HCT116 (cell line): ENCODE measurements around the gene HCRT. TPM values are rescaled to one million over a fixed set of nuclear protein-coding genes. Genes with fewer than 3 reads are reported as not detected.
"Not testable (repeated sequence)": the region's sequence is repeated elsewhere in the genome, so short reads cannot be mapped to it uniquely, and the experiment has no call there.

Experiments used
- ATAC-seq: fragments of 200-7000 bp; cut with Tn5 transposase; 2 replicates; pipeline ENCODE4 v1.9.1; 2020; ENCODE audit warnings: mild to moderate bottlenecking, moderate library complexity
- BruUV-seq: library from RNA; stranded (reverse); fragments of 400-500 nt; replicated peaks from 2 replicates; lab custom pipeline; 2021; lab: Mats Ljungman, UMichigan
- CTCF ChIA-PET: fragments of 300-600 bp; sonication (Branson Sonifier 250); formaldehyde crosslinking; loops from one replicate; lab custom pipeline; 2021; ENCODE audit warnings: antibody characterized with exemption; lab: Charles Lee
- POLR2A ChIA-PET: fragments of 300-600, 350-600 bp; sonication (Branson Sonifier 250); formaldehyde crosslinking; loops from one replicate; lab custom pipeline; 2021; ENCODE audit warnings: antibody characterized with exemption; lab: Charles Lee
- RAD21 ChIA-PET, 2 experiments: fragments of 300-600 bp; sonication (Branson Sonifier 250); formaldehyde crosslinking; loops; one replicate each; lab custom pipeline; 2023; ENCODE audit warnings: low total read pairs in 2 of 2; ENCODE audit not compliant: uncharacterized antibody in 2 of 2, unreplicated experiment in 2 of 2, low non-redundant PET in 1 of 2; lab: Charles Lee
- DNase-seq: peaks from one replicate; pipeline ENCODE4 v3.0.0-alpha.2; 2010; ENCODE audit warnings: low read depth, low spot score
- H2AFZ ChIP-seq: fragments of 200-600 bp; shearing (Covaris generic), sonication (generic); 2 replicates; pipeline ENCODE4 v1.6.1; 2017; ENCODE audit warnings: low read depth, mixed run types, mixed read lengths, antibody characterized with exemption, low read length; ENCODE audit not compliant: poor library complexity, severe bottlenecking
- H3K27ac ChIP-seq: 2 replicates; pipeline ENCODE4 v1.5.1; 2012; ENCODE audit warnings: low read depth, low read length
- H3K27me3 ChIP-seq: fragments of 200-600 bp; sonication (generic); 2 replicates; pipeline ENCODE4 v1.6.1; 2016; ENCODE audit warnings: mixed run types, low read length, mixed read lengths; ENCODE audit not compliant: insufficient read depth
- H3K36me3 ChIP-seq, 2 experiments: fragments of 200-500 bp in 1 of 2; fragments of 200-600 bp in 1 of 2; sonication (Bioruptor generic) in 1 of 2; sonication (generic) in 1 of 2; 2 replicates each; pipeline versions ENCODE4 v1.5.1 to v1.6.1; 2014 to 2016; ENCODE audit warnings: low read length in 2 of 2, inconsistent platforms in 1 of 2, mixed read lengths in 1 of 2, mixed run types in 1 of 2; ENCODE audit not compliant: insufficient read depth in 2 of 2, control insufficient read depth in 1 of 2
- H3K4me1 ChIP-seq, 2 experiments: fragments of 200-600 bp in 1 of 2; sonication (generic) in 1 of 2; 2 replicates each; pipeline versions ENCODE4 v1.5.1 to v1.6.1; 2012 to 2017; ENCODE audit warnings: low read length in 2 of 2, inconsistent platforms in 1 of 2, mild to moderate bottlenecking in 1 of 2, mixed read lengths in 1 of 2, mixed run types in 1 of 2, moderate library complexity in 1 of 2; ENCODE audit not compliant: insufficient read depth in 2 of 2, control insufficient read depth in 1 of 2
- H3K4me2 ChIP-seq: fragments of 200-600 bp; sonication (generic); 2 replicates; pipeline ENCODE4 v1.6.1; 2017; ENCODE audit warnings: mixed run types, low read length, mixed read lengths
- H3K4me3 ChIP-seq, 2 experiments: fragments of 200-600 bp in 1 of 2; sonication (generic) in 1 of 2; replicated peaks in 1 of 2; 2 replicates each; pipeline ENCODE4 v1.5.1; 2011 to 2016; ENCODE audit warnings: low read length in 2 of 2, control low read depth in 1 of 2, low read depth in 1 of 2, mild to moderate bottlenecking in 1 of 2, mixed read lengths in 1 of 2, mixed run types in 1 of 2
- H3K79me2 ChIP-seq: fragments of 200-600 bp; sonication (generic); 2 replicates; pipeline ENCODE4 v1.6.1; 2017; ENCODE audit warnings: mild to moderate bottlenecking, mixed run types, low read length, moderate library complexity, mixed read lengths; ENCODE audit not compliant: insufficient read depth
- H3K9ac ChIP-seq: fragments of 200-600 bp; sonication (generic); 2 replicates; pipeline ENCODE4 v1.6.1; 2016; ENCODE audit warnings: low read length, mixed read lengths
- H3K9me2 ChIP-seq: fragments of 200-600 bp; sonication (generic), shearing (Covaris generic); 2 replicates; pipeline ENCODE4 v1.6.1; 2017; ENCODE audit warnings: mixed run types, mild to moderate bottlenecking, moderate library complexity; ENCODE audit not compliant: insufficient read depth
- H3K9me3 ChIP-seq, 2 experiments: fragments of 200-500 bp in 1 of 2; fragments of 200-600 bp in 1 of 2; sonication (Bioruptor generic) in 1 of 2; sonication (generic) in 1 of 2; 2 replicates each; pipeline ENCODE4 v1.6.1; 2014 to 2017; ENCODE audit warnings: low read length in 2 of 2, mixed read lengths in 2 of 2, inconsistent platforms in 1 of 2, low read depth in 1 of 2, mild to moderate bottlenecking in 1 of 2, mixed run types in 1 of 2, moderate library complexity in 1 of 2; ENCODE audit not compliant: control insufficient read depth in 1 of 2, insufficient read depth in 1 of 2
- H4K20me1 ChIP-seq: fragments of 200-600 bp; sonication (generic), shearing (Covaris generic); 2 replicates; pipeline ENCODE4 v1.6.1; 2017; ENCODE audit warnings: mixed run types, mild to moderate bottlenecking, moderate library complexity; ENCODE audit not compliant: insufficient read depth
- CBX3 ChIP-seq: IDR thresholded peaks from 2 replicates; pipeline ENCODE4 v1.6.1; 2012; ENCODE audit warnings: low read depth
- EGR1 ChIP-seq: IDR thresholded peaks from 2 replicates; pipeline ENCODE4 v1.6.1; 2012; ENCODE audit warnings: low read depth
- EZH2 ChIP-seq: fragments of 200-600 bp; sonication (generic); IDR thresholded peaks from 2 replicates; pipeline ENCODE4 v1.6.1; 2017; ENCODE audit warnings: antibody characterized with exemption, mixed run types
- FOSL1 ChIP-seq: IDR thresholded peaks from 2 replicates; pipeline ENCODE4 v1.6.1; 2012; ENCODE audit warnings: low read depth
- MAX ChIP-seq: IDR thresholded peaks from 2 replicates; pipeline ENCODE4 v1.6.1; 2012
- RAD21 ChIP-seq: IDR thresholded peaks from 2 replicates; pipeline ENCODE4 v1.6.1; 2012; ENCODE audit warnings: low read depth, mild to moderate bottlenecking
- ZFX ChIP-seq: fragments of 450-650 bp; IDR thresholded peaks from 2 replicates; pipeline ENCODE4 v1.6.1; 2017
- ZNF274 ChIP-seq: fragments of 200-500 bp; sonication (Bioruptor generic); IDR thresholded peaks from 2 replicates; pipeline ENCODE4 v1.6.1; 2014; ENCODE audit warnings: mild to moderate bottlenecking, low read depth, low read length, inconsistent platforms
- intact Hi-C: fragments of 100-400 bp; cut with micrococcal nuclease; formaldehyde crosslinking; loops from 2 replicates; pipeline ENCODE4 v1.10.0; 2022
- total RNA-seq: library from RNA; stranded (reverse); gene quantifications from one replicate; pipeline ENCODE4 v1.2.1, GENCODE V29; 2021; ENCODE audit not compliant: unreplicated experiment

Gene HCRT
- total RNA-seq, 1 experiment from 2014 or later: not detected

- Histone ChIP-seq H3K27ac (no peak overlapping the region), H3K9me3 (no peaks in the 10 kb centered on the region), H4K20me1 (no peaks in the 10 kb centered on the region), H3K4me2 (no peak overlapping the region), H3K36me3 (peaks cover 4 to 16% of the 10 kb centered on the region in 2 experiments; a peak in 3 of 4 replicates), H2AFZ (no peak overlapping the region), H3K79me2 (peaks cover 81% of the 10 kb centered on the region), H3K4me1 (no peaks in the 10 kb centered on the region), H3K4me3 (no peak overlapping the region), H3K9me2 (no peaks in the 10 kb centered on the region), H3K27me3 (no peaks in the 10 kb centered on the region), H3K9ac (no peak overlapping the region)
- ChIA-PET POLR2A (no interaction called here), RAD21 (interaction anchor here in 1 of 2 experiments (0.7 kb wide), 1 partner anchor 118 kb away, joined by 3 read pairs; no protein-coding TSS in a partner anchor), CTCF (no interaction called here)
- DNase-seq (no peak), ATAC-seq (no peak)
- TF ChIP-seq FOSL1 (no peak), ZNF274 (no peak), EZH2 (no peak), ZFX (no peak), CBX3 (no peak), MAX (no peak), RAD21 (no peak), EGR1 (no peak)
- intact Hi-C loops: no loop called here
- no TSS peak for BruUV-seq
Observed at GRCh38 chr17:42146911-42147607, 38.2 kb downstream of the HCRT start.

- ATAC-seq, H3K9me3 ChIP-seq, H3K4me1 ChIP-seq, CTCF ChIA-PET, DNase-seq, H2AFZ ChIP-seq, H3K9ac ChIP-seq, BruUV-seq, POLR2A ChIA-PET, H4K20me1 ChIP-seq, H3K27me3 ChIP-seq, H3K4me3 ChIP-seq, H3K9me2 ChIP-seq, RAD21 ChIA-PET, intact Hi-C loops, H3K27ac ChIP-seq, H3K4me2 ChIP-seq: not testable (repeated sequence)
- peaks cover 12 to 14% of the 10 kb centered on the region in 2 experiments; a peak in 3 of 4 replicates for H3K36me3 ChIP-seq
- peaks cover 81% of the 10 kb centered on the region for H3K79me2 ChIP-seq
Observed at GRCh38 chr17:42143138-42143537, 42.1 kb downstream of the HCRT start.
